Caco-2 (cell line): ENCODE results near the gene VWA5B1. TPM values are rescaled to one million over a fixed set of nuclear protein-coding genes. Genes with fewer than 3 reads are reported as not detected.

Experiments
- BruUV-seq: library from RNA; stranded (reverse); fragments of 400-500 nt; replicated peaks from 2 replicates; lab custom pipeline; 2021; lab: Mats Ljungman, UMichigan
- CTCF ChIA-PET: fragments of 300-600 bp; sonication (Branson Sonifier 250); formaldehyde crosslinking; loops from one replicate; lab custom pipeline; 2022; ENCODE audit warnings: antibody characterized with exemption; lab: Charles Lee
- POLR2A ChIA-PET: fragments of 300-600 bp; sonication (Branson Sonifier 250); formaldehyde crosslinking; loops from one replicate; lab custom pipeline; 2022; ENCODE audit warnings: antibody characterized with exemption; lab: Charles Lee
- DNase-seq, 2 experiments: peaks; one replicate each; pipeline versions ENCODE4 v3.0.0 to v3.0.0-alpha.2; 2020 to 2022
- H3K27me3 ChIP-seq: replicated peaks from 2 replicates; pipeline ENCODE4 v1.6.0; 2011; ENCODE audit warnings: low read length; ENCODE audit not compliant: control insufficient read depth, insufficient read depth
- H3K36me3 ChIP-seq: 2 replicates; pipeline ENCODE4 v1.5.1; 2011; ENCODE audit warnings: low read length; ENCODE audit not compliant: control insufficient read depth, insufficient read depth
- H3K4me1 ChIP-seq: fragments of 250-450 bp; sonication (Bioruptor Pico); 2 replicates; pipeline ENCODE4 v1.5.1; 2020; ENCODE audit warnings: mild to moderate bottlenecking
- H3K4me3 ChIP-seq: 2 replicates; pipeline ENCODE4 v1.5.1; 2011; ENCODE audit warnings: low read depth, mild to moderate bottlenecking, control low read depth, low read length
- H3K9me3 ChIP-seq: fragments of 250-450 bp; sonication (Bioruptor Pico); 2 replicates; pipeline ENCODE4 v1.5.1; 2020; ENCODE audit warnings: mild to moderate bottlenecking, moderate library complexity
- H3K27ac Mint-ChIP-seq: one replicate; pipeline ENCODE4 v1.8.0; 2022; ENCODE audit warnings: mixed read lengths; ENCODE audit not compliant: unreplicated experiment
- H3K27me3 Mint-ChIP-seq: one replicate; pipeline ENCODE4 v1.8.0; 2022; ENCODE audit warnings: mixed read lengths; ENCODE audit not compliant: insufficient read depth, unreplicated experiment
- H3K36me3 Mint-ChIP-seq: one replicate; pipeline ENCODE4 v1.8.0; 2022; ENCODE audit warnings: mild to moderate bottlenecking, mixed read lengths; ENCODE audit not compliant: insufficient read depth, unreplicated experiment
- H3K4me1 Mint-ChIP-seq: one replicate; pipeline ENCODE4 v1.8.0; 2022; ENCODE audit warnings: low read depth, mixed read lengths; ENCODE audit not compliant: unreplicated experiment
- H3K4me3 Mint-ChIP-seq: one replicate; pipeline ENCODE4 v1.8.0; 2022; ENCODE audit warnings: mild to moderate bottlenecking, moderate library complexity, mixed read lengths; ENCODE audit not compliant: unreplicated experiment
- H3K9me3 Mint-ChIP-seq: one replicate; pipeline ENCODE4 v1.8.0; 2022; ENCODE audit warnings: mixed read lengths; ENCODE audit not compliant: unreplicated experiment
- CTCF ChIP-seq, 2 experiments: fragments of 200-600 bp in 1 of 2; IDR thresholded peaks; 1 replicate in 1 of 2; 2 replicates in 1 of 2; pipeline versions ENCODE4 v1.5.1 to v1.8.0; 2011 to 2022; ENCODE audit warnings: antibody characterized with exemption in 1 of 2, control low read depth in 1 of 2, inconsistent platforms in 1 of 2, low read depth in 1 of 2, low read length in 1 of 2, mild to moderate bottlenecking in 1 of 2, moderate library complexity in 1 of 2; ENCODE audit not compliant: insufficient read depth in 1 of 2, severe bottlenecking in 1 of 2, unreplicated experiment in 1 of 2
- intact Hi-C: fragments of 100-400 bp; cut with micrococcal nuclease; formaldehyde crosslinking; loops from one replicate; pipeline ENCODE4 v1.10.0; 2022; ENCODE audit not compliant: unreplicated experiment
- total RNA-seq: library from RNA; stranded (reverse); gene quantifications from 2 replicates; pipeline ENCODE4 v1.2.3, GENCODE V29; 2022

VWA5B1 gene
- total RNA-seq, 1 experiment from 2014 or later = not detected

GRCh38 chr1:20301463-20302107 is 10.9 kb downstream of the VWA5B1 start:
- CTCF ChIA-PET = no interaction called here
- Mint-ChIP-seq H3K36me3 (no peaks in the 10 kb centered on the region), H3K27me3 (peaks cover 27% of the 10 kb centered on the region)

GRCh38 chr1:20302108-20302471 is 11.4 kb downstream of the VWA5B1 start:
- no TSS peak for BruUV-seq
- no peak overlapping the region for H3K27ac Mint-ChIP-seq
- H3K4me1 ChIP-seq = no peaks in the 10 kb centered on the region
- no peaks in the 10 kb centered on the region for H3K4me1 Mint-ChIP-seq
- no peak for TF ChIP-seq CTCF (IDR thresholded peaks at IDR 0.05; ENCODE audit: insufficient read depth in 1 of 2, low read depth in 1 of 2, low read length in 1 of 2, severe bottlenecking in 1 of 2, unreplicated experiment in 1 of 2)
- POLR2A ChIA-PET = no interaction called here
- H3K4me3 Mint-ChIP-seq = no peak overlapping the region
- DNase-seq = no peak
- H3K4me3 ChIP-seq = no peak overlapping the region
- intact Hi-C loops = no loop called here
- H3K36me3 ChIP-seq = no peaks in the 10 kb centered on the region
- no peaks in the 10 kb centered on the region for H3K27me3 ChIP-seq
- no peaks in the 10 kb centered on the region for H3K9me3 ChIP-seq
- CTCF ChIA-PET = no interaction called here
- no peaks in the 10 kb centered on the region for H3K9me3 Mint-ChIP-seq
- H3K27me3 Mint-ChIP-seq = peaks cover 25% of the 10 kb centered on the region
- H3K36me3 Mint-ChIP-seq = no peaks in the 10 kb centered on the region

More at GRCh38 chr1:20301463-20302107, 10.9 kb downstream of the VWA5B1 start:
- Mint-ChIP-seq H3K9me3 (no peaks in the 10 kb centered on the region), H3K4me1 (no peaks in the 10 kb centered on the region), H3K27ac (no peak overlapping the region), H3K4me3 (no peak overlapping the region)
- H3K4me1 ChIP-seq = no peaks in the 10 kb centered on the region
- no peaks in the 10 kb centered on the region for H3K36me3 ChIP-seq
- no peaks in the 10 kb centered on the region for H3K9me3 ChIP-seq
- no peaks in the 10 kb centered on the region for H3K27me3 ChIP-seq
- intact Hi-C loops = no loop called here
- TF ChIP-seq CTCF (IDR thresholded peaks at IDR 0.05; ENCODE audit: insufficient read depth in 1 of 2, low read depth in 1 of 2, low read length in 1 of 2, severe bottlenecking in 1 of 2, unreplicated experiment in 1 of 2) = no peak
- POLR2A ChIA-PET = no interaction called here
- no TSS peak for BruUV-seq
- DNase-seq = no peak
- H3K4me3 ChIP-seq = no peak overlapping the region

- no peaks in the 10 kb centered on the region for H3K36me3 Mint-ChIP-seq
- peaks cover 27% of the 10 kb centered on the region for H3K27me3 Mint-ChIP-seq
Measured at GRCh38 chr1:20307026-20307425, 16.4 kb downstream of the VWA5B1 start.

More at GRCh38 chr1:20307026-20307425, 16.4 kb downstream of the VWA5B1 start:
- no peaks in the 10 kb centered on the region for H3K36me3 ChIP-seq
- BruUV-seq = no TSS peak
- Mint-ChIP-seq H3K9me3 (no peaks in the 10 kb centered on the region), H3K4me1 (no peaks in the 10 kb centered on the region), H3K4me3 (no peak overlapping the region), H3K27ac (no peak overlapping the region)
- POLR2A ChIA-PET = no interaction called here
- CTCF ChIA-PET = no interaction called here
- no peaks in the 10 kb centered on the region for H3K27me3 ChIP-seq
- no peak for TF ChIP-seq CTCF (IDR thresholded peaks at IDR 0.05; ENCODE audit: insufficient read depth in 1 of 2, low read depth in 1 of 2, low read length in 1 of 2, severe bottlenecking in 1 of 2, unreplicated experiment in 1 of 2)
- no peaks in the 10 kb centered on the region for H3K9me3 ChIP-seq
- H3K4me3 ChIP-seq = no peak overlapping the region
- intact Hi-C loops = no loop called here
- DNase-seq = no peak
- H3K4me1 ChIP-seq = no peaks in the 10 kb centered on the region
